ENCODE measurements around the gene PTPN5.
A peak's percentile ranks its signal among the peaks of the same experiment; 100 is the strongest.
"Not testable (repeated sequence)": the region's sequence is repeated elsewhere in the genome, so short reads cannot be mapped to it uniquely, and the experiment has no call there.

The PTPN5 gene

DNA sequence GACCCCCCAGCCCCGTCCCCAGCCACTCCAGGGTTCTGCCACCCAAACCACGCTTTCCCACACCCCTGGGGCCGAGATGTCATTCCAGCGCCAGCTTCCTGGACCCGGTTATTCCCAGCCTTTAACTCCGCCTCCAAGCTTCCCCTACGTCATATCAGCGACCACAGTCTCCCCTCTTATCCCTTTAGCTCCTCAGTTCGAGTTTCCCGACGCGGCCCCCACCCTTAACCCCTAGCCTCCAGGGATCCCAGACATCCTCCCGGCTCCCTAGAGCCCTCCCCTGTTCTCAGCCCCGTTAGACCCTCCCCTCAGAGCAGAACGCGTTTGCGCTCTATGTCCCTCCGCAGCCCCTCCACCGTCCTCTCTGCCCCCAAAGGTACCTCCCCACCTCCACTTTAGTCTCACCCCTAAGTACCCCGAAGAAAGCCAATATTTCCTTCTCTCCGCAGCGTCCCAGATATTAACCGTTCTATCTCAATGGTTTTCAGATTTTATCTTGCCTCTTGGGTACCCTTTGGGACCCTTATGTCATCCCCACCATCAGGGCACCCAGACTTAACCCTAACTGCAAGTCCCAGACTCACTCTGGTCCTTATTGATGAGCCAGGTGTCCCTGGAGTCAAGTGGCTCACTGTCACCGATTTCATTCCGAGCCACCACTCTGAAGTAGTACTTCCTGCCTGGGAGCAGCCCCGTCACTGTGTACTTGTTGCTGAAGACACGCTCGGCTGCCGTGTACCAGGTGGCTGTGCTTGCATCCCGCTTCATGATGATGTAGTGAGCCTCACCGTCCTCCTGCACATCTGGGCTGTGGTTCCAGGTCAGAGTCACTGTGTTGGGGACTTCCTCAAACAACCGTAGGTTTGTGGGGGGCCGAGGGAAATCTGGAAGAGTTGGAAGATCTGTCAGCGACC, 85.0 kb downstream of the PTPN5 start:
- peak; percentile 45 for DNase-seq

DNA sequence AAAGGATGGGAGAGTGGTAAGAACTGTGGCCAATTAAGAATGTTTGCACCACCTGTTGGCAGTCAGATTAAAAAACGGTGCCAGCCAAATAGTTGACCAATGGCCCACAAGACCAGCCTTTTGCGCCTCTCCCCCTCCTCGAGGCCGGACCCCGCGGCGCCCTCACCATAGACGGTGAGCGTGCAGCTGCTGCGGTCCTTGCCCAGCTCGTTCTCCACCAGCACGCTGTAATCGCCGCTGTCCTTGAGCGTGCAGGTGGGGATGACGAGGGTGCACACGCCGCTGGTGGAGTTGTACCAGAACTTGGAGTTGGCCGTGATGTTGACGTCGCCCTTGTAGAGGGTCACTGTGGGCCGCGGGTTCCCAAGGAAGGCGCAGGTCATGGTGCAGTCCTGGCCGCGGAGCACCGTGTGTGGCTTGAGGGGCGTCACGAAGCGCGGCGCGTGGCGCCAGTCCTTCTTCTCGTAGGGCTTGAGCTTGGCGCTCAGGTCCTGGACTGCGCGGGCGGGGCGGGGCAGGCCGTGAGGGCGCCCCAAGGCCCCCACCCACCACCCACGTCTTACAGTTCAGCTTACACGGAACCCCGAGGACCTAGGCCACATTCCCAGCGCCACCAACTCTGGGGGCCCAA, 85.8 kb downstream of the PTPN5 start:
- DNase-seq: no peak

DNA sequence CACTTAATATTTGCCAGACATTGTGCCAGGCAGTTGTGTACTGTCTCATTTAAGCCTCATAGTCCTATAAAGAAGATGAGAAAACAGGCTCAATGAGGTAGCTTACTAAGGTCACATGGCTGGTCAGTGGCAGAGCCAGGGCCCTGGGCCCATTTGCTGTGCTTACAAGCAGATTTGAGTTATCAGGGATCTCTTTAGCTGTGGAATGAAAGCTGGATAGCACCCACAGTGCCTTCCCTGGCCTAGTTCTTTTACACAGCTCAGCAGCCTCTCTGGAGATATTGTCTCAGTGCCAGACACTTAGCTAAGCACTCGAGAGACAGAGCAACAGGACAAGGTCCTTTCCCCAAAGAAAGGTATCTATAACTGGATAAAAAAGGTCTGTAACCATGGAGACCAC, 86.9 kb downstream of the PTPN5 start:
- DNase-seq: no peak

DNA sequence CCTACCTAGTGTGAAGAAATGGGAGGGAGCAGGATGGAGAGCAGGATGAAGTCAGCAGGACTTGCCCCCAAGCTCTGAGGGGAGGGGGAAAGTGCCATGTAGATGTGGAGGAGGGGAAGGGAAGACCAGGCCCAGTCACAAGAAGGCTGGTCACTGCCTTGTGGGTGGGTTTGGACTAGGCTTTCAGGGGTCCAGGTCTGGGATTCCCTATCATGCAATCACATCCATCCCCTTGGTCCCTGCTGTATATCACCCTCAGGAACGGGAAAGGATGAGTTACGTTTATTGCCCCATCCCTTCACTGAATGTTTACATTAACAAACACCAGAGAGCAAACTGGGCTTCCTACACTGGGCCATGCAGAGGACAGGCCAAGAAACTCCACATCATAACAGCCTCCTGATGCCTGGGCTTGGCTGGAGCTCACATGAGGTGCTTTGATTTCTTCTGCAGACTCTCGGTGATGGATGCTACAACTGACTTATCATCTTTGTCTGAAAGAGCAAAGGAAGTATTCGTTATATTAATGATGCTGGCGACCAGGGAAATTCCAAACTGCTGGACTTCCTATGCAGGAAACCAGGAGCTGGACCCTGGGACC, 87.5 kb downstream of the PTPN5 start:
- no peak for DNase-seq

DNA sequence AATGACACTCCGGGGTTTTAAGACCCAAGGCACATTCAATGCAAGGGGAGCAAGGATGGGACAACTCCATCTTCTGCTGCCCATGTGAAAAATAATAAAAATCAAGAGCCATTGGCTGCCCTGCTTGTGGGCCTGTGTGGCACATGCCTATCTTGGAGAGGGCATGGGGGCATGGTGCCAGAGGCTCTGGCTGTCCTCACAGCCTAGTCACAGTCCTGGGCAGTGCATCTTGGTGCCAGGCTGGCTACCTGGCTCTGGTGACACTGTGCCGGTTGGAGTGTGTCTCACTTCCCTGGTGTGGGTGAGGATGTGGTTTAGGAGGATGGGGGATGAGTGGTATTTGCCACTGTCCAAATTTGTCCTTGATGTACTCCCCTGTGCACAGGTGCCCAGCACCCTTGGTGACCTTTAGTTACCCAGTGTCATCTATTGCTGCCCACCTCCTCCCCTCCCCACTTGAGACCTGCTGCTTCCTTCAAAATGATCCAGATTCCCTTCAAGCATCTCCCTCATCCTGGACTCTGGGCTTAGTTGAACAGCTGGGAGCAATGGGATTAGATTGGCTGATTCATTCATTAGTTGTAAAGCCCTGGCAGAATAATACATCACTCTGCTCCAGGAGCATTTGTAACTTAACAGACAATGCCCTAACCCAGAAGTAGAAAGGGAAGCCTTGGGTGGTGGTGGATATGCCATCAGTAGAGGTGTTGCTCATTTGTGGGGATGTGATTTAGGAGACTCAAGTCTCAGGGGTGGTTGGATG, 88.4 kb downstream of the PTPN5 start:
- no peak for DNase-seq

DNA sequence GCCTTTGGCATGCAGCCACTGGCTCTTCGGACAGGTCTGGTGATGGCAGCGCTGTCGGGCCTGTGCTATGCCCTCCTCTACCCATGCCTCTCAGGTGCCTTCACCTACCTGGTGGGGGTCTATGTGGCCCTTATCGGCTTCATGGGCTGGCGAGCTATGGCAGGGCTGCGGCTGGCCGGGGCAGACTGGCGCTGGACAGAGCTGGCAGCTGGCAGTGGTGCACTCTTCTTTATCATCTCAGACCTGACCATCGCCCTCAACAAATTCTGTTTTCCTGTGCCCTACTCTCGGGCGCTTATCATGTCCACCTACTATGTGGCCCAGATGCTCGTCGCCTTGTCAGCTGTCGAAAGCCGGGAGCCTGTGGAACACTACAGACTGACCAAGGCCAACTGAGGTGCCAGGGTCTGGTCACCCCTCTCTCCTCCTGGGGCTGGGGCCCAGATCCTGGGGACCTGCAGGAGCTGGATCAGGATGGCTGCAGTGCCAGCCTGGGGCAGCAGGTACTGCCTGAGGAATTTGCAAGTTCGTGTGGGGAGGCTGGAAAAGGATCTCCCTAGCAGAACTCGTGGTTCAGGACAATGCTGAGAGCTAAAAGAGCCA, 89.9 kb downstream of the PTPN5 start:
- DNase-seq: no peak

DNA sequence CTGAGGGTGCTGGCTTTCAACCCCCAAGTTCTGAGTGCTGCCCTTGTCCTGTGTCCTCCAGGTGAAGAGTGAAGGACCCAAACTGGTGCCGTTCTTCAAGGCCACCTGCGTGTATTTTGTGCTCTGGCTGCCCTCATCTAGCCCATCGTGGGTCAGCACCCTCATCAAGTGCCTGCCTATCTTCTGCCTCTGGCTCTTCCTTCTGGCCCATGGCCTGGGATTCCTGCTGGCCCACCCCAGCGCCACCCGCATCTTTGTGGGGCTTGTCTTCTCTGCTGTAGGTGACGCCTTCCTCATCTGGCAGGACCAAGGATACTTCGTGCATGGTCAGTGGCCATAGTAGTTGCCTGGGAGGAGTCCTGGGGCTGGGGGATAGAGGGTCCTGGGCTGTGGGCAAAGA, 90.7 kb downstream of the PTPN5 start:
- no peak for DNase-seq

DNA sequence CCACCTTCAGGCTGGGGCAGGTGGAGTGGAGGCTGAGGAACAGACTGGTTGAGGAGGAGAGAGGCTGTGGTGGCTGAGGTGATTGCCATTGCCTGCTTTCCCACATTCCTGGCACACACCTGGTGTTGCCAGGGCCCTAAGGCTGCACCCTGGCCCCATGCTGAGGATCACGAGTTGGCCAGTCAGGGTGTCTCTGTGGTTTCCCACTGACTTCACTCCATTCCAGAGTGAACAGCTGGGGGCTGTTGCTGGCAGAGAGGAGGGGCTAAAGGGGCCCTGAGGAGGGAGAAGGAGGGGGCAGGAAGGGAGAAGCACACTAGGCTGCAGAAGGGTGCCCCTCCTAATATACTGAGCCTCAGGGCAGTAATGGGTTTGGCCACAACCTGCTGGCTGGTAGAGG, 91.2 kb downstream of the PTPN5 start:
- no peak for DNase-seq

DNA sequence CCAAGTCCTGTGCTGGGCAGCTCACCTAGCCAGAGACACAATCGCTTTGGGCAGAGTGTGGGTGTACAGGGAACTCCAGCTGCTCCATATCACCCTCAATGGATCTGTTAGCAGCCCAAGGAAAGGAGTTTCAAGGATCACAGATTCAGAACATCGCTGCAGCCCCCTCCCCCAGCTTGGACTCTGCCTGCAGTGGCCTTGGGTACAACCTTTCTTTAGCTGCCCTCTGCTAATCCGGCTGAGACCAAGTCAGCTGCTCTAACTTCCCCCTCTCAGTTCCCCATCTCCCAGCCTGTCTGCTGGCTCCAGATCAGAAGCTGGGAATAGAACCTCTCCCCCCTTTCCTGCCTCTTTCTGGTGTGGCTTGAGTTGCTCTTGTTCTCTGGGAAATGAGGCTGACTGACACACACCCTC, 91.7 kb downstream of the PTPN5 start:
- no peak for DNase-seq

DNA sequence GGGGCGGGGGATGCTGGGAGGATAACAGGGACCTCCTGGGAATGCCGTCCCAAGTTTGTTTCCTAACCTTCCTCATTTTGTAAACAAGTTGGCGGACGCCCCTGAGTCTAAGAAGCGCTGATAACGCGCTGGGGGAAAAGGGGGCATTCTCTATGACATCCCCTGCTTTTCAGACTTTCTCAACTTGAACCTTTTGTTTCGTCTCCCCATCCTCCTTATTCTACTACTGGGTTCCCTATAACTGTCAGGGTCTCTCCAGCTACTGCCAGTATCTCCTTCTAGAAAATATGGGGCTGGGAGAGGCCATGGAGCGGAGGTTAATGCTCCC, 92.4 kb downstream of the PTPN5 start:
- no peak for DNase-seq

DNA sequence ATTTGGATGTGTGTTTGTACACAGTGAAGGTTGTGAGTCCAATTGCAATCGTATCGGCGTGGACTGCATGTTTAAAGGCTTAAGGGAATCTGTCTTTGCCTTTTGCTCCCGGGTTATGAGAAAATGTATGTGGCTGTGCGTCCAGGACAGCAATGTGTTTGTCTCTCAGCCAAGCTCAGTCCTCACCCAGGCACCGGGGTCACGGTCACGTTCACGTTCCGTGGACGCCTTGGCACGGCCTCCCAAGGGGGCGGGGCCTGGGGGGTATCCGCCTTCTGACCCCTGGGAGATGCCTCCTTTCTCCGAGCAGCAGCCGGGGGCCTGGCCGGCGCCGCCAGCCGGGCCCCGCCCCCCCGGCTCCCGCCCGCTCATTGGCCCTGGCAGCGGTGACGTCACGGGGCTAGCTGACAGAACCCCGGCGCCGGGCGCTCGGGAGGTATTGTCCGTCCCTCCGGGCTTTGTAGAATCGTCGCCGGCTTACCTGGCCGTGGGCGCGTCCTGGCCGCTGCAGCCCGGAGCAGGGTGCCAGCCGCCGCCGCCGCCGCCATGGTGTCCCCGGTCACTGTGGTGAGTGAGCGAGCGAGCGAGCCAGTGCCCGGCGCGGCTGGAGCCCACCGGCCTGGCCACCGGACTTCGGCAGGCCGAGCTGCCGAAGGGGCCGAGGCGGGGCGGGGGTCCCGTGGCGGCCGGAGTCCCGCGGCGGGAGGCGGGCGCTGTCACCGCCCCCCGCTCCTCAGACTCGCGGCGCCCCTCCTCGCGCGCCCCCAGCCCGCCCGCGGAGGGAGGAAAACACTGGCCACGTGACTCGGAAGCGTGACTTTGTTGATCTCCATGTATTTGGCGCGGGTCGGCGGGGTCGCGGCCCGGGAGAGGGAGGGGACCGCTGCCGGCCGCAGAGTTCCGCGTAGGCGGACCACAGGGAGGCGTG, 93.0 kb downstream of the PTPN5 start, which contains the start of gene TMEM86A:
TSS of gene TMEM86A (plus strand) at position 439 of the 928 bp plus-strand sequence. CDS start at position 547, 108 bp downstream.
- peak; percentile 89 for DNase-seq

DNA sequence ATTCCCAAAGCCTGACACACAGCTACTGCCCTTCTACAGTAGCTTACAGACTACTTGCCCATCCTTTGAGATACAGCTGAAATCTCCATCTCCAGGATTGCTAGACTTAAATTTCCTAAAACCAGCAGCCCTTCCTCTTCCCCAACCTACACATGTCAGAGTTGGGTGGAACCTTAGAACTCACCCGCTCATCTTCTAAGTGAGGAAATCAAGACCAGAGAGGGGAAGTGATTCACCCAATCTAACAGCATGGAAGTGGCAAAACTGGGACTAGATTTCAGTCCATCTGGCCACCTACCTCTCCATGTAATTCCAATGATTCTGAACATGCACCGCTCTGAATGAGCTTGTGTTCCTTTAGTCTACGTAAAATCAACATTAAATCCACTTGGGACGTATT, 94.0 kb downstream of the PTPN5 start:
- DNase-seq: no peak

DNA sequence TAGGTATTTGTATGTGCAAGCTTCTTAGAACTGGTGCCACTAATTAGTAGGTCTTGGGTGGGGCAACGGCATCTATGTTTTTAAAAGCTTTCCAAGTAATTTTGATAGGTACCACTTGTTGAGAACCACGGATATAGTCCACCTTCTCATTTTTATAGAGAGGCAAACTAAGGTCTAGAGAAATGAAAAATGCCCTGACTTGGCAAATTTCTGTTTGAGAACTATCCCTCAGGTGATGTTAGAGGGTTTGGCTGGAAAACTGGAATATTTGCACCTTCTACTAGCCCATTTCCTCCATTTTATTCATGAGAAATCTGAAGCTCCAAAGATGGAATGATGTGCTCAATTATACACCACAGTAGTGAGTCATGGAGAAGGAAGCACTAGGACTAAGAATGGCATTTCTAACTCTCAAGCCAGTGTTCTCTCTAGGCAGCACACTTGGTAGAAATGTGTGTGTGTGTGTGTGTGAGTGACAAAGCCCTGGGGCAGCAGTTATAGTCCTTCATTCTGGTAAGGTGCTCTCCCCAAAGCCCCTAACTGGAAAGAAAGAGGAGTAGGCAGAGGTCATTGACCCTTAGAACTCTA, 94.9 kb downstream of the PTPN5 start:
- no peak for DNase-seq

DNA sequence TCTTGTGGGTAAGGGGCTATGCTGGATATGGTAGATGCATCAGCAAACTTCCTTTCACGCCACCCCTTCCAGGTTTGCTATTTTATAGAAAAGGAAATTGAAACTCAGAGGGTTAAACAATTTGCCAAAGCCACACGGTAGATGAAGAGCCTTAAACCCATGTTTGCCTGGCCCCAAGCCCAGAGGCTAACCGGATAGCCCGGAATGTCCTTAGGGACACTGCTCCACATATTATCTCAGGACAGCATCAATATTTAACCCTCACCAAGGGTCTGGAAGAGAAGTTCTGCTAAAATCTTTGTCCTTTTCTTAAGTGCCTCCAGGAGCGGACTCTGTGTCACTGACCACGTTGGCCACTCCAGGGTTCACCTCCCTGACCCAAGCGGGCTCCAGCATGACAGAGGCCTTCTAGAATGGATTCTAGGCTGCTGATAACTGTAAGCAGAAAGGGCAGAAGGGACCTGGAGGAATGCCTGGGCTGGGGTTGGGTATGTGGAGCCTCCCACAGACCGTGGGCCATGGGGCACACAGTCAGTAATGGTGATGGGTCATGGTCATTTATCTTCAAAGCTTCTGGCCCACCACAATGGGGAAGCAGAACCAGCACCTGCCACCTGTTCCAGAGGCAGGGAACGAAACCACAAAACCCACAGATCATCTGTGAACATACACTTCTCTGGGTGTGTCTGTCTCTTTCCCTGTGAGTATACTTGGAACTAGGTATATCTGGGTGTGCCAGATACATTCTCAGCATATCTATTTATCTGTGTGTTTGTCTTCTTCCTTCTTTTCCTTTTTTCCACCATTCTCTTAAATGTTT, 98.4 kb downstream of the PTPN5 start:
- no peak for DNase-seq

DNA sequence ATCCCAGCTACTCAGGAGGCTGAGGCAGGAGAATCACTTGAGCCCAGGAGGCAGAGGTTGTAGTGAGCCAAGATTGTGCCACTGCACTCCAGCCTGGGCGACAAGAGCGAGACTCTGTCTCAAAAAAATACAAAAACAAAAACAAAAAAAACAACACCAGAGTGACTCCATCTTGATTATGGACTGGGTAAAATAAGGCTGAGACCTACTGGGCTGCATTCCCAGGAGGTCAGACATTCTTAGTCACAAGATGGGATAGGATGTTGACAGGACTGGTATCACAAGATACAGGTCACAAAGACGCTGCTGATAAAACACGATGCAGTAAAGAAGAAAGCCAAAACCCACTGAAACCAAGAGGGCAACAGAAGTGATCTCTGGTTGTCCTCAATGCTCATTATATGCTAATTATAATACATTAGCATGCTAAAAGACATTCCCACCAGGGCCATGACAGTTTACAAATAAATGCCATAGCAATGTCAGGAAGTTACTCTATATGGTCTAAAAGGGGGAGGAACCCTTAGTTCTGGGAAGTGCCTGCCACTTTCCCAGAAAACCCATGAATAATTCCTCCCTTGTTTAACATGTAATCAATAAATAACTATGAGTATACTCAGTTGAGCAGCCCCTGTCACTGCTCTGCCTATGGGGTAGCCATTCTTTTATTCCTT, 100.0 kb downstream of the PTPN5 start:
- not testable (repeated sequence) for DNase-seq

DNA sequence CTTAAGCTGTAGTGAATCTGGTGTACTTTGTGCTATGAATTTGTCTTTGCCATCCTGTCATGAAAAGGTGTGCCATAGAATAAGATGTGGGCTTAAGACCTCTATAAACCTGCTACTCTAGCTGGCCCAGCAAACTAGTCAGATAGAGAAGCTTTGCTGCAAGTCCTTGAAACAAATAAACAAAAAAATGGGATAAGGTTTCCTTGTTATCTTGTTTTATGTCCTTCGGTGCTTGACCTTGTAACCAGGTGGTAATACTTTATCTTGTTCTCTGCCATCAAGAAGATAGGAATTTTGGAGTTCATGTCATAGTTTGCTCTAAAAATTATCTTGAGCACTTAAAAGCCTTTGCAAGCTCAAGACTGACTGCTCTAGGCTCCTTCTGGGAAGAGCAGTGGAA, 107.3 kb downstream of the PTPN5 start:
- no peak for DNase-seq

DNA sequence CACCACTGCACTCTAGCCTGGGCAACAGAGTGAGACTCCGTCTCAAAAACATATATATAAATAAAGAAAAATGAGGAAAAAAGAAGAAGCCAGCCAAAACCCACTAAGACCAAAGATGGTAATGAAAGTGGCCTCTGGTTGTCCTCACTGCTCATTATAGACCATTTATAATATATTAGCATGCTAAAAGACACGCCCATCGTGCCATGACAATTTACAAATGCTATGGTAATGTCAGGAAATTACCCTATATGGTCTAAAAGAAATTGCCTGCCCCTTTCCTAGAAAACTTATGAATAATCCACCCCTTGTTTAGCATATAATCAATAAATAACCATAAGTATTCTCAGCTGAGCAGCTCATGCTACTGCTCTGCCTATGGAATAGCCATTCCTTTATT, 109.1 kb downstream of the PTPN5 start:
- DNase-seq: no peak

DNA sequence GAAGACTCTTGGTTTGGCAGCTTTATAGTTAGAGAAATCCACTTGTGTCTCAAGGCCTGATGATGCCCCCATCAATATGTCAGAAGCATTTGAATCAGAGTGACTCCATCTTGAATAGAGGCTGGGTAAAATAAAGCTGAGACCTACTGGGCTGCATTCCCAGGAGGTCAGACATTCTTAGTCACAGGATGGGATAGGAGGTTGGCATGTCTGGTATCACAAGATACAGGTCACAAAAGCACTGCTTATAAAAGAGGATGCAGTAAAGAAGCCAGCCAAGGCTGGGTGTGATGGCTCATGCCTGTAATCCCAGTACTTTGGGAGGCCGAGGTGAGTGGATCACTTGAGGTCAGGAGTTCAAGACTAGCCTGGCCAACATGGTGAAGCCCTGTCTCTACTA, 109.6 kb downstream of the PTPN5 start:
- not testable (repeated sequence) for DNase-seq
